Ectodermal cell (in vitro differentiated cells): ENCODE results near the gene FSD1.

ENCODE experiments used
- H3K27ac ChIP-seq: 2 replicates; pipeline ENCODE4 v1.7.0; 2013; ENCODE audit warnings: mild to moderate bottlenecking, low read depth, low read length; ENCODE audit not compliant: insufficient read depth, poor library complexity, severe bottlenecking
- H3K27me3 ChIP-seq: 2 replicates; pipeline ENCODE4 v1.7.0; 2013; ENCODE audit warnings: mild to moderate bottlenecking, low read length; ENCODE audit not compliant: insufficient read depth, control insufficient read depth, poor library complexity, severe bottlenecking
- H3K36me3 ChIP-seq: one replicate; pipeline ENCODE4 v1.7.0; 2013; ENCODE audit warnings: low read length; ENCODE audit not compliant: control insufficient read depth, insufficient read depth
- H3K4me1 ChIP-seq: one replicate; pipeline ENCODE4 v1.7.0; 2013; ENCODE audit warnings: low read length; ENCODE audit not compliant: control insufficient read depth, insufficient read depth
- H3K4me3 ChIP-seq: 2 replicates; pipeline ENCODE4 v1.7.0; 2013; ENCODE audit warnings: low read depth, low read length, control low read depth; ENCODE audit not compliant: insufficient read depth
- H3K9me3 ChIP-seq: 2 replicates; pipeline ENCODE4 v1.7.0; 2013; ENCODE audit warnings: mild to moderate bottlenecking, low read length, moderate library complexity; ENCODE audit not compliant: control insufficient read depth
- WGBS, 2 experiments: methylation state at CpG; one replicate each; pipeline ENCODE4 v1.1.7; 2013; ENCODE audit warnings: missing lambda C conversion rate in 2 of 2; 5-methylcytosine and 5-hydroxymethylcytosine counted together

Gene FSD1

DNA sequence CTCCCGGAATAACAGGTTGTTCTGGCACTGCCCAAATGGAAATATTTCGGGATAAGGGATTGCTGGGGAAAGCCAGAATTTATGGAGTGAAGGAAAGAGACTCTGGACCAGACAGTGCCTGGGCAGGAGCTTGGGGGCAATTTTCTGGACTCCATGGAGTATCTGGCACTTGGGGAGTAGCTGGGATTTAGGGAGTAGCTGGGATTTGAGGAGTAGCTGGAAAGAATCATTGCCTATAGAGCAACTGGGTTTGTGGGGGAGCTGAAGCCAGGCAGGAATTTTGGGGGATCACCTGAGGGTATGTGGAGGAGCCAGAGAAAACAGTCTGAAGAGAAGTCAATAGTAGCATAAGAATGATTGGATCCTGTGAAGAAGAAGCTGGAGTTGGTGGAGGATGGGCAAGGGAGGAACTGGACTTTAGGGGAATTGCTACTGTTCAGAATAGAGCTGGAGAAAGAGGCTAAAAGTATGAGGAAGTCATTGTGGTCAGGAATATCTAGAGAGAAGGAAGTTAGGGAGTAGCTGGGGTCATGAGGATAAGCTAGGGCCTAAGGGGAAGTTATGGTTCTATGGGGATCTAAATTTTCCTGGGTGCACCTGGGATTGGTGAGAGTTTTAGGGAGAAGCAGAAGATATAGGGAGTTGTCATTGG is 14.8 kb downstream of the FSD1 start:
- no peaks in the 10 kb centered on the region for H3K4me1 ChIP-seq
- no peaks in the 10 kb centered on the region for H3K27me3 ChIP-seq
- no peak overlapping the region for H3K4me3 ChIP-seq
- 95 to 97% methylated on average over 2 of the region's 2 CpGs for WGBS, 2 experiments
- peaks cover 3% of the 10 kb centered on the region for H3K9me3 ChIP-seq
- peaks cover 25% of the 10 kb centered on the region for H3K36me3 ChIP-seq
- no peak overlapping the region for H3K27ac ChIP-seq

GRCh38 chr19:4320419-4320818 is 16.0 kb downstream of the FSD1 start:
- Histone ChIP-seq H3K36me3 (peaks cover 24% of the 10 kb centered on the region), H3K4me1 (no peaks in the 10 kb centered on the region), H3K9me3 (peaks cover 3% of the 10 kb centered on the region), H3K4me3 (no peak overlapping the region), H3K27me3 (no peaks in the 10 kb centered on the region), H3K27ac (no peak overlapping the region)
- WGBS, 2 experiments: 94 to 97% methylated on average over 2 of the region's 2 CpGs

DNA sequence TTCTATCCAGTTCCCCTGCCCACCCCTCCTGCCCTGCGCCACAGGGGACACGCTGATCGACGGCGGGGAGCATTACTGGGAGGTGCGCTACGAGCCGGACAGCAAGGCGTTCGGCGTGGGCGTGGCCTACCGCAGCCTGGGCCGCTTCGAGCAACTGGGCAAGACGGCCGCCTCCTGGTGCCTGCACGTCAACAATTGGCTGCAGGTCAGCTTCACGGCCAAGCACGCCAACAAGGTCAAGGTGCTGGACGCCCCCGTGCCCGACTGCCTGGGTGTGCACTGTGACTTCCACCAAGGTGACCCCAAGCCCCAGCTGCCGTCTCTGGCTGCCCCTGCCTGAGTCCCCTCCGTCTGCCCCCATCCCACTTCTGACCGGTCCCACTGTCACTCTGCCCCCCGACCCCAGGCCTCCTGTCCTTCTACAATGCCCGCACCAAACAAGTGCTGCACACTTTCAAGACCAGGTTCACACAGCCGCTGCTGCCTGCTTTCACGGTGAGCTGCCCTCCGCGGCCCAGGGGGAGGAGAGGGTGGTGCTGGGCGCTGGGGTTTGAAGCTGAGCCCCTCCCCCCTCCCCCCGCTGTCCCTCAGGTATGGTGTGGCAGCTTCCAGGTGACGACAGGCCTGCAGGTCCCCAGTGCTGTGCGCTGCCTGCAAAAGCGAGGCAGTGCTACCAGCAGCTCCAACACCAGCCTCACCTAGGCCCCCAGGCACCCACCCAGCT is 18.7 kb downstream of the FSD1 start:
- Histone ChIP-seq H3K4me1 (no peaks in the 10 kb centered on the region), H3K27ac (no peak overlapping the region), H3K4me3 (no peak overlapping the region), H3K9me3 (peaks cover 3% of the 10 kb centered on the region), H3K27me3 (peaks cover 18% of the 10 kb centered on the region), H3K36me3 (peaks cover 11% of the 10 kb centered on the region)
- WGBS, 2 experiments: 92 to 94% methylated on average over 36 to 37 of the region's 37 CpGs

GRCh38 chr19:4323692-4324091 is 19.3 kb downstream of the FSD1 start:
- Histone ChIP-seq H3K27ac (no peak overlapping the region), H3K4me3 (no peak overlapping the region), H3K27me3 (peaks cover 18% of the 10 kb centered on the region), H3K4me1 (no peaks in the 10 kb centered on the region), H3K36me3 (peaks cover 5% of the 10 kb centered on the region), H3K9me3 (peaks cover 3% of the 10 kb centered on the region)
- WGBS, 2 experiments: 95 to 96% methylated on average over 9 of the region's 9 CpGs

- Histone ChIP-seq H3K4me1 (peaks cover 2% of the 10 kb centered on the region), H3K27ac (no peak overlapping the region), H3K27me3 (peaks cover 18% of the 10 kb centered on the region), H3K9me3 (no peaks in the 10 kb centered on the region), H3K36me3 (no peaks in the 10 kb centered on the region), H3K4me3 (no peak overlapping the region)
- WGBS, 2 experiments: 95% methylated on average over 12 of the region's 12 CpGs
These were observed 19.8 kb downstream of the FSD1 start for GRCh38 chr19:4324228-4324627.

DNA sequence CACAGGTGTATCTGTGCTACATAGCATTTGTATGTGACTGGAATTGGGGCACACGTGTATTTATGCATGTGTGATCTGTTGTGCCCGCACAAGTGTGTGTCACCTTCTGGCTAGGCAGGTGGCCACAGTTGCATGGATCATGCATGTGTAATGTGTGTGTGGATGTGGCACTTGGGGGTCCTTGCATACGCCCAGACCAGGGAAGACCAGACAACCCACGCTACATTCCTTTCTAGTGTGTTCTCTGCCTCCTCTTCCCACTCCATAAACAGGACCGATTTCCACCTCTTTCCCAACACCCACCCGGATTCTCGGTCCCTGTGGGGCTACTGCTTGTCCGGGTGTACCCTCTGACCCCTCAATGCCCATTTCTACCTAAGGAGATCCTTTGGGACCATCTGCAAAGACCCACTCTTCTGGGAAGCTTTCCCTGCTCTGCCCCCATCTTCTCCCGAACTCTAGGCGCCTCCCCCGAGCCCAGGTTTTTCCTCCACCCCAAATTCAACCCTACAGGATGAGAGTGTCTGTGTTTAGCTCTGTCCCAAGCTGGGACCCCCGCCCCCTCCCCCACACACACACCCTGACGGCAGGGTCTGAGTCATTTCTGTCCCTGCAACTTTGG is 21.9 kb downstream of the FSD1 start:
- H3K9me3 ChIP-seq: no peaks in the 10 kb centered on the region
- H3K27ac ChIP-seq: no peak overlapping the region
- H3K4me3 ChIP-seq: peak overlapping the region; percentile 26
- no peaks in the 10 kb centered on the region for H3K36me3 ChIP-seq
- 64 to 67% methylated on average over 13 of the region's 13 CpGs for WGBS, 2 experiments
- H3K4me1 ChIP-seq: peaks cover 3% of the 10 kb centered on the region
- H3K27me3 ChIP-seq: peaks cover 18% of the 10 kb centered on the region

GRCh38 chr19:4326837-4327251 is 22.4 kb downstream of the FSD1 start:
- peaks cover 3% of the 10 kb centered on the region for H3K4me1 ChIP-seq
- H3K9me3 ChIP-seq: no peaks in the 10 kb centered on the region
- WGBS, 2 experiments: 7 to 8% methylated on average over 33 of the region's 33 CpGs
- peak overlapping the region; percentile 26 for H3K4me3 ChIP-seq
- no peak overlapping the region for H3K27ac ChIP-seq
- no peaks in the 10 kb centered on the region for H3K36me3 ChIP-seq
- peaks cover 18% of the 10 kb centered on the region for H3K27me3 ChIP-seq

GRCh38 chr19:4327252-4327876 is 23.0 kb downstream of the FSD1 start:
- Histone ChIP-seq H3K36me3 (no peaks in the 10 kb centered on the region), H3K9me3 (no peaks in the 10 kb centered on the region), H3K4me3 (peak overlapping the region; percentile 26), H3K4me1 (peaks cover 3% of the 10 kb centered on the region), H3K27ac (no peak overlapping the region), H3K27me3 (peaks cover 18% of the 10 kb centered on the region)
- WGBS, 2 experiments: 7 to 9% methylated on average over 30 of the region's 30 CpGs

DNA sequence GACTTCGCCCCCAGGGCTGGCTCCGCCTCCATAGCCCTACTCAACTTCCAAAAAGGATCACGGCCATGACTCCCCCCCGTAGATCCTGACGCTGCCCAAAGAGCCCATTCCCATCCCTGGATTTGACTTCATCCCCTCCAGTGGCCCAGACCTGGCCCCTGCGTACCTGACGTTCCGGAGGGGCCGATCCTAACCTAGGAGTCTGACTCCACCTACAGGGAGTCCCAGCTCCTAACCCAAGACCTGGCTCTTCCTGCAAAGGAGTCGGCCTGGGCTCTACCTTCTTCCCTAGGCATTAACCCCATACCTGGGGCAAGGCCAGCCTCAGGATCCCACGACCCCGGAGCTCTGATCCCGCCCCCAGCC is 23.5 kb downstream of the FSD1 start:
- Histone ChIP-seq H3K36me3 (no peaks in the 10 kb centered on the region), H3K9me3 (no peaks in the 10 kb centered on the region), H3K27ac (peak overlapping the region; percentile 67), H3K4me1 (peaks cover 3% of the 10 kb centered on the region), H3K4me3 (peak overlapping the region; percentile 21), H3K27me3 (peaks cover 18% of the 10 kb centered on the region)
- WGBS, 2 experiments: 19% methylated on average over 13 of the region's 13 CpGs
